Endothelial cell of hepatic sinusoid (primary cell): ENCODE data around the gene PANX2.

Experiments
- in situ Hi-C: cut with HindIII; loops from 2 replicates; pipeline ENCODE4 v1.10.0; 2017; ENCODE audit warnings: low sequenced_read_pairs

PANX2 gene

DNA sequence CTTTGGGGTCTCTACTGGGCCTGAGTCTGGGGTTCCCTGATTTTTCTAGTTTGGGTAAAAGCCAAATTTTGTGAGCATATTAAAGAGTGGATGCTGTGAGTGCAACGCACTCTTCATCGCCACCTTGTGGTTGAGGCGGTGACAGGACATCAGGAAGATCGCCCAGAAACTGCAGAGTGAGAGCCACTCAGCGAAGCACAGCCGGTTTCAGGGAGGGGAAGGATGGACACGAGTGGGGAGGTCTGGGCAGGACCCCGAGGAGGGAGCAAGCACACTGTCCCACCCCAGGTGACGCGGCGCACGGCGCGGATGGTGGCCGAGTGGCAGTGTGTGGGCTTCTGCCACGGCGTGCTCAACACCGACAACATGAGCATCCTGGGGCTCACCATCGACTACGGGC is 39.4 kb downstream of the PANX2 start:
- in situ Hi-C loops = loop anchor here (10.0 kb wide), 1 partner anchor 145 kb away; no protein-coding TSS in a partner anchor

DNA sequence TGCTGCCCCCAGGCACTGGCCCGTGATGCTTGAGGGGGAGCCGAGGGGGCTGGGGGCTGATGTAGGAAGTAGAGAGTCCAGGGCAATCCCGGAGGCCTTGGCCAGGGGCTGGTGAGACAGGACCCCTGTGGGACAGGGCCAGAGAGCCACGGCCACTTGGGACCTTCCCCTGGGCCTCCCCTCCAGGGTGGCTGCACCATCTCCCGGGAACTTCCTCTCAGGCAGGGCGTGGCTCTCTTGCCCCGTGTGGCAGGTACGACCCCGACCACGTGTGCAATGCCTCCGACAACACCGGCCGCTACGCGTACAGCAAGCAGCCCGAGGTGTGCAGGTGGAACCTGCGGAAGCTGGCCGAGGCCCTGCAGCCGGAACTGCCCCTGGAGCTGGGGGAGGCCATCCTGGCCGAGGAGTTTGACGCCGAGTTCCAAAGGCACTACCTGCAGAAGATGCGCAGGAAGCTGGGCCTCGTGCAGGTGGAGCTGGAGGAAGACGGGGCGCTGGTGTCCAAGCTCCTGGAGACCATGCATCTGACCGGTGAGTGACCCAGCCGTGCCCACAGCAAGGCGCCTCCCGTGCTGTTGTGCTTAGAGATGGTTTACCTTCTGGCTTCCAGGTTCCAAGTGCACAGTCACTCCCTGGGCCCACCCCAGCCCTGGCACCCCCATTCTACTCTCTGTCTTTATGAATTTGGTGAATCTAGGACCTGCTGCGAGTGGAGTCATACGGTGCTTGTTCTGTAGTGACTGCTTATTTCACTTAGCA is 40.0 kb downstream of the PANX2 start:
- in situ Hi-C loops = loop anchor here (10.0 kb wide), 1 partner anchor 144 kb away; no protein-coding TSS in a partner anchor

DNA sequence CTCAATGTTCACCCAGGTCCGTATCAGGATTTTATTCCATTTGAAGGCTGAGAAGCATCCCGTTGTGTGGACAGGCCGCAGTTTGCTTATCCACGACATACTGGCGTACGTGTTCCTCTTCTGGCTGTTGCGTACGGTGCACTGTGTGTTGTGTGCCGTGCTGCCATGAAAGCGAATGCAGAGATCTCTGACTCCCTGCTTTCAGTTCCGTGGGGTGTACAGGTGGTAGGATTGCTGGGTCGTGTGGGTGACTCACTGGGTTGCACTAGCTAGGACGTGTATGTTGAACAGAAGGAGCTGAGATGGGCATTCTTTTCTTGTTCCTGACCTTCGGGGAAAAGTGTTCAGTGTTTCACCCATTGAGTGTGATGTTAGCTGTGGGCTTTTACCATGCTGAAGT is 40.6 kb downstream of the PANX2 start:
- in situ Hi-C loops = loop anchor here (10.0 kb wide), 1 partner anchor 144 kb away; no protein-coding TSS in a partner anchor

DNA sequence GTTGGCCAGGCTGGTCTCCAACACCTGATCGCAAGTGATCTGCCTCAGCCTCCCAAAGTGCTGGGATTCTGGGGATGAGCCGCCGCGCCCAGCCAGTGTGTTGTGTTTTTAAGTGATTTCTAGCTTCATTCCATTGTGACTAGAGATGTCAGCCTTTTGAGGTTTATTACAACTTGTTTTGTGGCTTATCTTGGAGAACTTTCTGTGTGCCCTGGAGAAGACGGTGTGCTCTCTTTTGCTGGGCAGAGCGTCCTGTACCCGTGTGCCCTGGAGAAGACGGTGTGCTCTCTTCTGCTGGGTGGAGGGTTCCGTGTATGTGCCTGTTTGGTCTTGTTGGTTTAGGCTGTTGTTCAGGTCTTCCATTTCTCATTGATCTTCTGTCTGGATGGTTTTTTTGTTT is 42.7 kb downstream of the PANX2 start:
- in situ Hi-C loops = loop anchor here (10.0 kb wide), 1 partner anchor 142 kb away; no protein-coding TSS in a partner anchor

DNA sequence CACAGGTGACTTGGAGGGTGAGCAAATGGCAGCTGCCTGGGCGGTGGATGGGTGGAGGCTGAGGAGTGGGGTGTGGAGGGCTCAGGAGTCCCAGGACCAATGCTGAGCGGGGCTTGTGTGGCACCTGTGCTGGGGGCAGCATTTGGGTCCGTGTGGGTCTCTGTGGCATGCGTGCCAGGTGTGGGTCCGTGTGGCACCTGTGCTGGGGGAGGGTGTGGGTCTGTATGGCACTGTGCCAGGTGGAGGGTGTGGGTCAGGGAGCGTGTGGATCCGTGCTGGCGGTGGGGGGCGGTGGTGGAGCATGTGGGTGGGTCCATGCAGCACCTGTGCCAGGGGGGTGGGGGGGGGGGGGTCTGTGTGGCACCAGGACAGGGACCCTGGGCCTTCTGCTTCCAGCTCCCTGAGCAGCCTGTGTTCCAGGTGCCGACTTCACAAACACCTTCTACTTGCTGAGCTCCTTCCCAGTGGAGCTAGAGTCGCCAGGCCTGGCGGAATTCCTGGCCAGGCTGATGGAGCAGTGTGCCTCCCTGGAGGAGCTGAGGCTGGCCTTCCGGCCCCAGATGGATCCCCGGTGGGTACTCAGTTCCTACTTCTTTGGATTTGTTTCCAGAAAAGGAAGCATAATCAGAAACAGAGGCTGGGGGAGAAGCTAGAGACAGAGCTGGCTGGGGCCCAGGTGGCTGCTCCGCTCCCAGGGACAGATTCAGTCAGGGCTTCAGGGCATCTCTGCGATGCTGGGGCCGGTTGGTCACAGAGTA is 44.9 kb downstream of the PANX2 start:
- in situ Hi-C loops = loop anchor here (10.0 kb wide), 1 partner anchor 139 kb away; no protein-coding TSS in a partner anchor

DNA sequence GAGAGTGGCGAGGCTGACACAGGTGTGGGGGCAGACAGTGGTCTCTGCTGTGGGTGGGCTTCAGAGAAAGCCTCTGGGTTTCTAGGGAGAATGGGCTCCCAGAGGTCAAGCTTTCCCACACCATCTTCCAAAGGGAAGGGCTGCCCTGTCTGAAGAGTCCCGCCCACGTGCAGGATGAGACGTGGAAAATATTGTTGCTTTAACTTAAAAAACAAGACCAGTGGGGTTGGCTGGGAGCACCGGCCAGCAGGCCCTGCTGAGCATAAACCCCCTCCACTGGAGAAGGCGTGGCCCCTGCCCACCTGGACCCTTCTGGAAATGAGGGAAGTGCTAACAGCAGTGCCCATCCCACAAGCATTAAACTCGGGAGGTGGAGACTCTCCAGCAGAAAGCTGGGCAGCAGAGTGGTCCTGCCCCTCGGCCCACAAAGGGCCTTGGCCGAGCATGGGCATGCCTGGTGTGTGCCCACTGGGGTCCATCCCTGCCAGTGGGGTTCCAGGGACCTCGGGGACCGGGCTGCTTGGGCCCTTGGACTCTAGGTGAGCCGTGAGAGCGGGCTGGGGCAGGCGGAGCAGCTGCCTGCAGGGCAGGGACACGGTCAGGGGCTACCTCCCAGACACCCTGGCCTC is 45.6 kb downstream of the PANX2 start:
- in situ Hi-C loops = loop anchor here (10.0 kb wide), 1 partner anchor 139 kb away; no protein-coding TSS in a partner anchor

DNA sequence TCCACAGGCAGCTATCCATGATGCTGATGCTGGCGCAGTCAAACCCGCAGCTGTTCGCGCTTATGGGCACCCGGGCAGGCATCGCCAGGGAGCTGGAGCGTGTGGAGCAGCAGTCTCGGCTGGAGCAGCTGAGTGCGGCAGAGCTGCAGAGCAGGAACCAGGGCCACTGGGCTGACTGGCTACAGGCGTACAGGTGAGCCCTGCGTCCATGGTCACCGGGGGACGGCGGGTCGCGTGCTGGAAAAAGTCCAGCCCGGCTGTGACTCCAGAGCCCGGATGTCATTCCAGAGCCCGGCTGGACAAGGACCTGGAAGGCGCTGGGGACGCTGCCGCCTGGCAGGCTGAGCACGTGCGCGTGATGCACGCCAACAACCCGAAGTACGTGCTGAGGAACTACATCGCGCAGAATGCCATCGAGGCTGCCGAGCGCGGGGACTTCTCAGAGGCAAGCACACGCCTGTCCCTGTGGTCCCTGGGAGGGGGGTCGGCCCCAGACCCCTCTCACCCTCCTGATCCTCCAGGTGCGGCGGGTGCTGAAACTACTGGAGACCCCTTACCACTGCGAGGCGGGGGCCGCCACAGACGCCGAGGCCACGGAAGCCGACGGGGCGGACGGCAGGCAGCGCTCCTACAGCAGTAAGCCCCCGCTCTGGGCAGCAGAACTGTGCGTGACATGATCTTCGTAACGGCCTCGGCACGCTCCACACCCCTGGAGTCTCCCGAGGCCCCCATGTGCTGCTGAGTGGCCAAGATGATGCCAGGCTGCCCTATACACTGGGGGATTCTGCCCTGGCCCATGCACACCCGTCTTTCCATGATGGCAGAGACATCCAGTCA is 46.4 kb downstream of the PANX2 start:
- in situ Hi-C loops = loop anchor here (10.0 kb wide), 1 partner anchor 138 kb away; no protein-coding TSS in a partner anchor

DNA sequence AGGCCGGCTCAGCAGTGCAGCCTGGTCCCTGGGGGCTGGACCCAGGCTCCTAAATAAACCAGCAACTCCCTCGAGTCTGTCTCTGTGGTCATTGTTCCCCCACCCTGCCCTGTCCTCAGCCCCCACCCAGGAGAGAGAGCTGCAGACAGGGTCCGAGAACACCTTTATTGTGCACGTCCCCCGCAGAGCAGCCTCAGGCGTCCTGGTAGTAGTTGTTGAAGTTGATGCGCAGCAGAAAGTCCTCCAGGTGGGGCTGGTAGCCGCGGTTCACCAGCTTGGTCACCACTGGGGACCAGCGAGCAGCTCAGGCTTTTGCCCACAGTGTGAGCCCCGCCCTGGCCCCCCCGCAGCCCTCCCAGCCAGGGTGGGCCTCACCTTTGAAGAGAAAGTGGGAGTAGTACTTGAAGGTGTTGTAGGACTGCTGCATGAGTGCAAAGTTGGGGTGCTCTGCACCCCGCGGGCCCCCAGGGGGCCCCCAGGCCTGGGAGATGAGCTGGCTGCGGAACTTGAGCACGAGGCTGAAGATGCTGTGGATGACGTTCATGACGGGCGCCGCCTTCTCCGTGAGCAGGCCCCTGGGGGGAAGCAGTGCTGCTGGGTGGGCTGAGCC is 47.1 kb downstream of the PANX2 start:
- in situ Hi-C loops = loop anchor here (10.0 kb wide), 1 partner anchor 137 kb away; no protein-coding TSS in a partner anchor

DNA sequence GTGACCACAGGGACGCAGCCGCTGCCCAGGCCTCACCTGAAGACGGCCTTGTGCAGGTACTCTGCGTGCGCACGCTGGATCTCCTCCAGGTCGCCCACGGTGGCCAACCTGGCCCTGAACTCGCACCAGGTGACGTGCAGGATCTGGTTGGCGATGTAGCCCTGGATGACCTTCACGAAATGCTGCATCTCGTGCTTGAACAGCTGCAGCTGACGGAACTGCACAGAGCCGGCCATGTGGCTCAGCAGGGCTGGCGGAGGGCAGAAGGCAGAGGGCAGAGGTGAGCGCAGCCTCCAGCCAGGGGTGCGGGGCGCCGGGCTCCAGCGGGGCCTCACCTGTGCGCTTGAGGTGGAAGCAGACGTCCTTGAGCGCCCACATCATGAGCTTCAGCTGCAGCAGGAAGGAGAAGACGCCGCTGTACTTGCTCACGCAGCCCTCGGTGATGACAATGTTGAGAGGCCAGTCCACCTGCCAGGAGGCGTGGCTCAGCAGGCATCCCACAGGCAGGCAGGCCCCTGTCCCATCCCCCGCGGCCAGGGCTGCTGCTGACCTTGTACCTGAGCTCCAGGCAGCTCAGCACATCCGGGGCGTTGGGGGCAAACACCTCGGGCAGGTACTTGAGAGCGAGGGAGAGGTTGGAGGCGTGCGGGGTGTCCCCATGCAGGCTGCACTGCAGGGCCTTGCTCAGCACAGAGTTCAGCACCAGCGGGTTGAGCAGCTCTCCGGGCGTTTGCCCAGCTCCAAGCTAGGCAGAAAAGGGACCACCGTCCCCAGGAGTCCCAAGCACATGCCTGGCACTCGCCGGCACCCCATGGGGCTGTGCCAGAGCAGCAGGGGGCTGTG is 47.8 kb downstream of the PANX2 start:
- in situ Hi-C loops = loop anchor here (10.0 kb wide), 1 partner anchor 136 kb away; no protein-coding TSS in a partner anchor

DNA sequence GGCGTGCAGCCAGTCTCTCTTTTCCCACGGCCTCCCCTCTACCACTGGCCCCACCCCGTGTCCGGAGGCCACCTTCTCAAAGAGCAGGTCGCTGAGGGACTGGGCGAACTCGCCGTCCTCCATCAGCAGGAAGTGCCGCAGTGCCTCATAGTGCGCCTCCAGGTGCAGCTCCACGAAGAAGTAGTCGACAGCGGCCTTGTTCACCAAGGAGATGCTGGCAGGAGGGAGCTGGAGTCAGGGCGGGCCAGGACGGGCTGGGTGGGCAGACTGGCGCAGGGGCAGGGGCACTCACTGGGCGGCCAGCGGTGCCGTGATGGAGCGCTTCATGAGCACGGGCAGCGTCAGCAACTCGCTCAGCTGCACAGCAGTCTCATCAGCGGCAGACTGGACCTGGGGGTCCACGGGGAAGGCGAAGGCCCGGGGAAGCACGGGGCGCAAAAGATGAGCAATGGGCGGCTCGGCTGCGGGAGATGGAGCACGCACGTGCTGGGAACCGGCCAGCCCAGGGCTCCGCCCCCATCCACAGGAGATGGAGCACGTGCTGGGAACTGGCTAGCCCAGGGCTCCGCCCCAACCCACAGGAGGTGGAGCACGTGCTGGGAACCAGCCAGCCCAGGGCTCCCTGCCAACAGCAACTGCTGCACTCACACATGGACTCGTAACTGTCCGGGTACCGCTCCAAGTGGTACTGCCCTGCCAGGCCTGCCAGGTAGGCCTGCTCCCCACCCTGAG is 48.6 kb downstream of the PANX2 start:
- in situ Hi-C loops = loop anchor here (10.0 kb wide), 1 partner anchor 136 kb away; no protein-coding TSS in a partner anchor

DNA sequence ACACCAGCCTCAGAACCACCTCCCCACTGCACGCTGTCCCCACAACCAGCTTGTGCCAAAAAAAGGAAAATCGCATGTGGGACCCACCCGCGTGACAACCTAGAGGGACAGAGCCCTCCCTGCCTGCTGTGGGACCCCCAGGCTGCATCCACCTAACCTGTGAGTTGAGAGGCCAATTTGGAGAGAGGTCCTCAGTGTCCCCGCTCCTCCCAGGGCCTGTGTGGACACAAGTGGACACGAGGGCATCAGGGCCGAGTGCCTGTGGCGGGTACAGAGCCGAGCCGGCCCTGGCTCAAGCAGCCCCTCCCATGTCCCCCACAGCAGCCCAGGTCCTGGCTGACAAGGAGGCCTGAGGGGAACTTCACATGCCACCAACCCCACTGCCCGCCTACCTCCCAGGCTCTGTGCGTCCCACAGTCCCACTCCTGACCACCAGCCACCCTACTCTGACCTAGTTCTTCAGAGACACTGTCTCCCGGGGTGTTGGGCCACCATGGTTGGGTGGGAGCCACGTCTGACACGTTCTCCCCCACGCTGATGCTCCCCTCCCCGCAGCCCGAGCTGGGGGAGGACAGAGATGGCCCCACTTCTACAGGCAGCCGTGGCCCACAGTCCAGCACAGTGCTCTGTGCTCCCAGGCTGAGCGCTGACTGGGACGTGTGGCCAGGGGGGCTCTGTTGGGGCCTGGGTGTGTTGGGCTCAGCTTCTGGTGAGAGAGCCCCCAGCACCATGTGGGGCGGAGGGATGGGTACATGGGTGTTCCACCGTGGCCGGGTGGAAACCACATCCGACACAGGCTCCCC is 49.5 kb downstream of the PANX2 start:
- in situ Hi-C loops = loop anchor here (10.0 kb wide), 1 partner anchor 135 kb away; no protein-coding TSS in a partner anchor

DNA sequence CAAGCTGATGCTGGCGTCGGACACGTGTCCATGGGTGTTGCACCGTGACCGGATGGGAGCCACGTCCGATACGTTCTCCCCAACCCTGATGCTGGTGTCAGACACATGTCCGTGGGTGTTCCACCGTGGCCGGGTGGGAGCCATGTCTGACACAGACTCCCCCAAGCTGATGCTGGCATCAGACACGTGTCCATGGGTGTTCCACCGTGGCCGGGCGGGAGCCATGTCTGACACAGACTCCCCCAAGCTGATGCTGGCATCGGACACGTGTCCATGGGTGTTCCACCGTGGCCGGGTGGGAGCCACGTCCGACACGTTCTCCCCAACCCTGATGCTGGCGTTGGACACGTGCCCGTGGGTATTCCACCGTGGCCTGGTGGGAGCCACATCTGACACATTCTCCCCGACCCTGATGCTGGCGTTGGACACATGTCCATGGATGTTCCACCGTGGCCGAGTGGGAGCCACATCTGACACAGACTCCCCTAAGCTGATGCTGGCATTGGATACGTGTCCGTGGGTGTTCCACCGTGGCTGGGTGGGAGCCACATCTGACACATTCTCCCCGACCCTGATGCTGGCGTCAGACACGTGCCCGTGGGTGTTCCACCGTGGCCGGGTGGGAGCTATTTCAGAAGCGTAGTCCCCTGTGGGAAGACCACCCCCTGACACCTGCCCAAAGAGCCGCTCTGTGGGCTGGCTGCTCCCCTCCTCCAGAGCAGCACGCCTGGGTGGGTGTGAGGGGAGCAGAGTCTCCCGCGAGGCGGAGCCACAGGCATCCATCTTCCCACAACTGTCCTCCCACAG is 50.3 kb downstream of the PANX2 start:
- in situ Hi-C loops = no loop called here

DNA sequence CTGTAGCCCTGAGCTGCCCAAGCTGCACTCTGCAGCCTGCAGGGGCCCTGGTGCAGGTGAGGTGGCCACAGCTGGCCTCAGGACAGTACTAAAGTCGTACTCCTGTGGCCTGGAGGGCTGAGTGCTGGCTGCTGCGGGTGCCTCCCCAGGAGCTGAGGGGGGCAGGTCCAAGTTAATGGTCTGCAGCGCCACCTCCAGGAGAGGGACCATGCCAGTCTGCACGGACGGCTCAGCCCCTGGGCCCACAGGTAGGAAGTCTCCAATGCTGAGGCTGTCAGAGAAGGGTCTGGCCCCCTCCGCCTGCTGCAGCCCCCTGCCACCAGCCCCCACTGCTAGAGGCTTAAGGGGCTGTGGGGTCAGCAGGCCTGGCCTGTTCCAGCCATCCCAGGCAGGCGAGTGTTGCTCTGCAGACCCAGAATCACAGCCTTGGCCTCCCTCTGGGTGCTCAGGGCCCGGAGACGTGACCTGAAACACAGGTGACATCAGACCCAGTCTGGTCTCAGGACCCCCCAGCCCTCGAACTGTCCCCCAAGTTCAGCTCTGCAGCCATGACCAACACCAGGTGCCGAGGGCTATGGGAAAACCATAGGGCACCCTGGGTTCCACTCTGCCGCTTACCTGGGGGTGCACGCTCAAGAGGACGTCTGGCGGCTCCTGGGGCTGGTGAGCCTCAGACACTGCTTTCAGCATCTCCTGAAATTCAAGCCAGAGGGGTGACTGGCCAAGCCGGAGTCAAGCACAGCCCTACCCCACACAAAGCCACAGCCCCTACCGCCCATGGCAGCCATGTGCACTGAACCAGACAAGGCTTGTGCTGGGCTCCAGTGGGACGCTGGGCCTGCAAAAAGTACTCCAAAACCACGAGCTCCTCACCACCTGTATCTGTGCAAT is 51.1 kb downstream of the PANX2 start:
- in situ Hi-C loops = no loop called here

DNA sequence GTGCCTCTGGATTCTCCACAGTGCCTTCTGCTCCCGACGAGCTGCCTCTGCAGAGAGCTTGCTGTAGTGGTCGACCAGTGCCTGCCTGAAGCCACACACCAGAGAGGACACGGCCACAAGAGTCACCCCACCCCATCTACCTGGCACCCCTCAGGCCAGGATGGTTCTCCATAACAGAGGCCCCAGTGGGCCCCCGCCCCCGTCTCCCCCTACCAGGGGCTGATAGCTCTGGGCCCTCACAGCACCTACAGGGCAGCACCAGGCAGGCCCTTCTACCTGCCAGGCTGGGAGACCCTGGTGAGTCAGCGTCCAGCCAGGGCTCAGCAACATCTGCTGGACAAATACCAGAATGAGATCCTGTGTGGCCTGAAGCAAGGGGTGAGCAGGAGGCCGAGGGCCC is 52.0 kb downstream of the PANX2 start:
- in situ Hi-C loops = no loop called here

DNA sequence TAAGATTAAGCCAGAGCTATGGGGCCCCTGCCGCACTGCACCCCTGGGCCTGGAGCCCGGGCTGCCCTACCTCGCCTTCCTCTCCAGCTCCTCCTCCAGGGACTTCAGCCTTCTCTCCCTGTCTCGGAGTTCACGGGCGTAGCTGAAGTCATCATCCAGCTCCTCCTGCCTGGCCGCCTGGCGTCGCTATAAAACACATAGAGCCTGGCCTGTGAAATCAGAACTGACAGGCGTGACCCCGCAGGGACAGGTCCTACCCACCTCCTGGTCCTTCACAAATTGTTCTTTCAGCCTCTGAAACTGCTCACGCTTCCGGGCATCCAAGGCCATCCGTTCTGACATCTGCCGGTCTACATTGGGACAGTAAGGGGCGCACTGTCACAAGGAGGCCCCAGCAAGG is 53.5 kb downstream of the PANX2 start:
- in situ Hi-C loops = no loop called here
